CD4-positive, alpha-beta memory T cell (primary cell): Measurements from ENCODE around the gene WIF1. TPM values are rescaled to one million over a fixed set of nuclear protein-coding genes. Genes with fewer than 3 reads are reported as not detected.

Experiments used
- CTCF ChIA-PET: fragments of 350-600 bp; sonication (Branson Sonifier 250); formaldehyde crosslinking; loops from one replicate; lab custom pipeline; 2021; ENCODE audit warnings: inconsistent platforms; ENCODE audit not compliant: partially characterized antibody; lab: Charles Lee
- POLR2A ChIA-PET: fragments of 350-600 bp; sonication (Branson Sonifier 250); formaldehyde crosslinking; loops from one replicate; lab custom pipeline; 2021; ENCODE audit not compliant: partially characterized antibody; lab: Charles Lee
- DNase-seq, 5 donors: peaks; one replicate each; pipeline versions ENCODE4 v3.0.0 to v3.0.0-alpha.2; 2020 to 2022; ENCODE audit warnings: mixed read lengths in 1 of 5
- H3K27ac ChIP-seq: one replicate; pipeline ENCODE4 v1.7.0; 2013; ENCODE audit warnings: low read depth, low read length
- H3K27me3 ChIP-seq: 2 replicates; pipeline ENCODE4 v1.7.0; 2013; ENCODE audit warnings: mild to moderate bottlenecking, low read length, moderate library complexity; ENCODE audit not compliant: insufficient read depth
- H3K36me3 ChIP-seq: 2 replicates; pipeline ENCODE4 v1.7.0; 2013; ENCODE audit warnings: mild to moderate bottlenecking, low read length, moderate library complexity; ENCODE audit not compliant: insufficient read depth
- H3K4me1 ChIP-seq: 2 replicates; pipeline ENCODE4 v1.7.0; 2013; ENCODE audit warnings: mild to moderate bottlenecking, low read length, moderate library complexity; ENCODE audit not compliant: insufficient read depth
- H3K4me3 ChIP-seq, 2 donors: one replicate each; pipeline ENCODE4 v1.7.0; 2013; ENCODE audit warnings: low read length in 2 of 2, mild to moderate bottlenecking in 1 of 2
- H3K9me3 ChIP-seq, 2 donors: one replicate each; pipeline ENCODE4 v1.7.0; 2013; ENCODE audit warnings: low read length in 2 of 2, control low read depth in 1 of 2; ENCODE audit not compliant: control insufficient read depth in 1 of 2
- H3K27ac Mint-ChIP-seq, 7 donors: one replicate each; pipeline ENCODE4 v1.8.0; 2020 to 2021; ENCODE audit warnings: mixed read lengths in 7 of 7, mild to moderate bottlenecking in 6 of 7, inconsistent platforms in 3 of 7, moderate library complexity in 3 of 7
- H3K27me3 Mint-ChIP-seq, 2 donors: one replicate each; pipeline ENCODE4 v1.8.0; 2020 to 2021; ENCODE audit warnings: mixed read lengths in 2 of 2
- H3K36me3 Mint-ChIP-seq, 2 donors: one replicate each; pipeline ENCODE4 v1.8.0; 2020 to 2021; ENCODE audit warnings: mixed read lengths in 2 of 2, inconsistent platforms in 1 of 2, mild to moderate bottlenecking in 1 of 2
- H3K4me1 Mint-ChIP-seq, 4 donors: one replicate each; pipeline ENCODE4 v1.8.0; 2020 to 2021; ENCODE audit warnings: mixed read lengths in 4 of 4, mild to moderate bottlenecking in 1 of 4
- H3K4me3 Mint-ChIP-seq, 8 donors: one replicate each; pipeline ENCODE4 v1.8.0; 2020 to 2021; ENCODE audit warnings: mixed read lengths in 8 of 8, mild to moderate bottlenecking in 7 of 8, moderate library complexity in 6 of 8, inconsistent platforms in 3 of 8
- H3K9me3 Mint-ChIP-seq, 8 donors: one replicate each; pipeline ENCODE4 v1.8.0; 2020 to 2021; ENCODE audit warnings: mixed read lengths in 8 of 8, mild to moderate bottlenecking in 5 of 8, inconsistent platforms in 3 of 8, moderate library complexity in 1 of 8
- intact Hi-C: fragments of 100-400 bp; cut with micrococcal nuclease; formaldehyde crosslinking; loops from one replicate; pipeline ENCODE4 v1.15.1; 2023
- polyA plus RNA-seq, 2 donors: library from polyadenylated mRNA; unstranded; fragments of 300-500 nt; fragmentation: Illumina TruSeq; gene quantifications; one replicate each; pipeline ENCODE4 v1.2.3, GENCODE V29; 2021
- total RNA-seq, 2 experiments: library from RNA; stranded (reverse); gene quantifications; one replicate each; pipeline ENCODE4 v1.2.3, GENCODE V29; 2021

The WIF1 gene
- total and polyA plus RNA-seq, 4 experiments from 2014 or later: not detected

DNA sequence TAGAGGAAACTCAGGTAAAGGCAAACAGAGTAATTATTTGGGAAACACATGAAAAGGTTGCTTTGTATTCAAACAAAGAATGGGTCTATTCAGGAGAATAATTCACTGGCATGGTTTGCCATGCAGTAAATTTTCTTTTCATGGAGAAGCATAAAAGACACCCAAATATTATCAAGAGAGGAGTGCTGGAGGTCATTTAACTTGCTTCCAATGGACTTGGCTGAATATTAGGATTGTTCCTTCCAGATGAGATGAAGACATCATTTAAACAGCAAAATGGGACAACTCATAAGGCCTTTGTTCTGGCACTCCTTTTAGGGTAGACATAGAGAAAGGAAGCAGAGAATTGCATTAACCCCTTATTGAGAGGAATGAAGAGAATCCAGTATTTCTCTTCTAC lies 38.7 kb downstream of the WIF1 start:
- Histone ChIP-seq H3K4me3 (no peak overlapping the region), H3K27ac (no peak overlapping the region), H3K4me1 (no peaks in the 10 kb centered on the region), H3K9me3 (no peaks in the 10 kb centered on the region), H3K27me3 (peaks cover 5% of the 10 kb centered on the region), H3K36me3 (no peaks in the 10 kb centered on the region)
- POLR2A ChIA-PET: no interaction called here
- no peaks in the 10 kb centered on the region for H3K36me3 Mint-ChIP-seq
- no peaks in the 10 kb centered on the region for H3K4me1 Mint-ChIP-seq
- DNase-seq: no peak
- intact Hi-C loops: no loop called here
- H3K27ac Mint-ChIP-seq: no peak overlapping the region
- no peaks in the 10 kb centered on the region for H3K9me3 Mint-ChIP-seq
- CTCF ChIA-PET: no interaction called here
- no peak overlapping the region for H3K4me3 Mint-ChIP-seq
- peaks cover 14 to 23% of the 10 kb centered on the region in 2 donors for H3K27me3 Mint-ChIP-seq

DNA sequence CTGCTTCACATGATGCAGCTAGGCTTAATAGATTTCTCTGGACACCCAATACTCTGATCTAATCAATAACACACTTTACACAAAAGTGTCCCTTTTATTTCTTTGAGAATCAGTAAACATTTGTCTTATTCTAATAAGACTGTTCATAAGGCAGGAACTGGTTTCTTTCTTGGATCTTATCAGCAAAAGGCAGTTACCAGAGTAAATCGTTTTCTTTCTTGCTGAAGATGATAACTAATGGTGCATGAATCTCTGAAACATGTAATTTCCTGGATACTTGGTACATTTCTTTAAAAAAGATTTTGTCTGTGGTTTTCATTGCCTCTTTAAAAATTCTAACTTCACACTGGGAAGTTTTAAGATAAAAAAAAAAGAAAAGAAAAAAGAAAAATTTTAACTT lies 39.6 kb downstream of the WIF1 start:
- Mint-ChIP-seq H3K9me3 (no peaks in the 10 kb centered on the region), H3K4me3 (no peak overlapping the region), H3K36me3 (no peaks in the 10 kb centered on the region), H3K27me3 (peaks cover 12 to 24% of the 10 kb centered on the region in 2 donors), H3K4me1 (no peaks in the 10 kb centered on the region), H3K27ac (no peak overlapping the region)
- Histone ChIP-seq H3K27ac (no peak overlapping the region), H3K9me3 (no peaks in the 10 kb centered on the region), H3K36me3 (no peaks in the 10 kb centered on the region), H3K4me1 (no peaks in the 10 kb centered on the region), H3K4me3 (no peak overlapping the region), H3K27me3 (peaks cover 5% of the 10 kb centered on the region)
- intact Hi-C loops: no loop called here
- POLR2A ChIA-PET: no interaction called here
- DNase-seq: no peak
- CTCF ChIA-PET: no interaction called here

GRCh38 chr12:65074932-65075331 lies 46.2 kb downstream of the WIF1 start:
- Histone ChIP-seq H3K4me1 (no peaks in the 10 kb centered on the region), H3K27ac (no peak overlapping the region), H3K9me3 (no peaks in the 10 kb centered on the region), H3K36me3 (no peaks in the 10 kb centered on the region), H3K4me3 (no peak overlapping the region), H3K27me3 (no peaks in the 10 kb centered on the region)
- POLR2A ChIA-PET: no interaction called here
- CTCF ChIA-PET: no interaction called here
- Mint-ChIP-seq H3K27ac (no peak overlapping the region), H3K27me3 (peaks cover 12 to 22% of the 10 kb centered on the region in 2 donors), H3K9me3 (no peaks in the 10 kb centered on the region), H3K4me1 (no peaks in the 10 kb centered on the region), H3K4me3 (no peak overlapping the region), H3K36me3 (no peaks in the 10 kb centered on the region)
- no peak for DNase-seq
- intact Hi-C loops: no loop called here

- Histone ChIP-seq H3K4me1 (no peaks in the 10 kb centered on the region), H3K36me3 (no peaks in the 10 kb centered on the region), H3K9me3 (no peaks in the 10 kb centered on the region), H3K27me3 (no peaks in the 10 kb centered on the region), H3K4me3 (no peak overlapping the region), H3K27ac (no peak overlapping the region)
- intact Hi-C loops: no loop called here
- no peak for DNase-seq
- H3K9me3 Mint-ChIP-seq: no peaks in the 10 kb centered on the region
- no peak overlapping the region for H3K27ac Mint-ChIP-seq
- H3K27me3 Mint-ChIP-seq: peaks cover 13 to 21% of the 10 kb centered on the region in 2 donors
- no peaks in the 10 kb centered on the region for H3K36me3 Mint-ChIP-seq
- CTCF ChIA-PET: no interaction called here
- no peak overlapping the region for H3K4me3 Mint-ChIP-seq
- POLR2A ChIA-PET: no interaction called here
- H3K4me1 Mint-ChIP-seq: no peaks in the 10 kb centered on the region
Observed at GRCh38 chr12:65069336-65069735, 51.8 kb downstream of the WIF1 start.

DNA sequence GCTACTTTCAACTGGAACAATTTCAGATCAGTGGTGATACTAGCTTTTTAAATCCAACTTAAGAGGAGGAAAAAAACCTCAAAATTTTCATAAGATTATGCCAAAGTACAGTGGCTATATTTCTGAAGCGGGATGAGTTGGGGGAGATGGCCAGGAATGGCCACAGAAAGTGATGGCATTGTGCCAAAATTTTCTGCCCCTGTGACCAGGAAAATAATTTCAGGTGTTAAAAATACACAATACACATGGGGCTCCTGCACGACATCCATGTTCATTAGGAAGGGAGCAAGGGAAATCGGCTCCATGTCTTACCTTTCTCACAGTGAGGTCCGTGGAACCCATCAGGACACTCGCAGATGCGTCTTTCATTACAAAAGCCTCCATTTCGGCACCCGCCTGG lies 53.7 kb downstream of the WIF1 start:
- Histone ChIP-seq H3K4me3 (no peak overlapping the region), H3K27me3 (peaks cover 4% of the 10 kb centered on the region), H3K36me3 (no peaks in the 10 kb centered on the region), H3K9me3 (no peaks in the 10 kb centered on the region), H3K27ac (no peak overlapping the region), H3K4me1 (no peaks in the 10 kb centered on the region)
- Mint-ChIP-seq H3K27ac (no peak overlapping the region), H3K27me3 (peaks cover 9 to 20% of the 10 kb centered on the region in 2 donors), H3K4me1 (no peaks in the 10 kb centered on the region), H3K36me3 (no peaks in the 10 kb centered on the region), H3K4me3 (no peak overlapping the region), H3K9me3 (no peaks in the 10 kb centered on the region)
- ChIA-PET POLR2A (no interaction called here), CTCF (no interaction called here)
- no peak for DNase-seq
- intact Hi-C loops: no loop called here

DNA sequence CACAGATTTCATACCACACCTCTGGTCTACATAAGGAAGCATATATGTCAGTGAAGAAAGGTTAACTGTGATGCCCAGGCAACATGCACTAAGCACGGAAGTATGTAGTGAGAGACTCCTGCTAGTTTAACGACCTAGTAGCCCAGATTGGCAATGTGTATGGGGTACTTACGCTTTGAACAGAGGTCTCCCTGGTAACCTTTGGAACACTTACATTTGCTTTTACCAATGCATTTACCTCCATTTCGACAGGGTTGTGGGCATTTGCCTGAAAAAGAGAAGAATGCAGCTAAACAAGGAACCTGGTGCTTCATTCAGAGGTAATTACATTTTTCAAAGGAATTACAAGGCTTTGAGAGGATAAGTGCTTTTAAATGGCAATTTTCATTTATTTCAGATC lies 65.2 kb downstream of the WIF1 start:
- CTCF ChIA-PET: no interaction called here
- no peaks in the 10 kb centered on the region for H3K36me3 Mint-ChIP-seq
- intact Hi-C loops: no loop called here

GRCh38 chr12:65051218-65051617 lies 69.9 kb downstream of the WIF1 start:
- no peak overlapping the region for H3K27ac Mint-ChIP-seq
- no peaks in the 10 kb centered on the region for H3K36me3 Mint-ChIP-seq
- Histone ChIP-seq H3K27me3 (no peaks in the 10 kb centered on the region), H3K27ac (no peak overlapping the region), H3K9me3 (no peaks in the 10 kb centered on the region), H3K4me1 (no peaks in the 10 kb centered on the region), H3K36me3 (no peaks in the 10 kb centered on the region), H3K4me3 (no peak overlapping the region)
- no peaks in the 10 kb centered on the region for H3K9me3 Mint-ChIP-seq
- no peak overlapping the region for H3K4me3 Mint-ChIP-seq
- intact Hi-C loops: no loop called here
- H3K4me1 Mint-ChIP-seq: no peaks in the 10 kb centered on the region
- POLR2A ChIA-PET: no interaction called here
- DNase-seq: no peak
- H3K27me3 Mint-ChIP-seq: peaks cover 7 to 12% of the 10 kb centered on the region in 2 donors
- CTCF ChIA-PET: no interaction called here

More for the DNA sequence above, 65.2 kb downstream of the WIF1 start:
- no peaks in the 10 kb centered on the region for H3K27me3 ChIP-seq
- H3K36me3 ChIP-seq: no peaks in the 10 kb centered on the region
- Mint-ChIP-seq H3K27ac (no peak overlapping the region), H3K4me1 (no peaks in the 10 kb centered on the region), H3K4me3 (no peak overlapping the region), H3K9me3 (peaks cover 0 to 2% (median 0%) of the 10 kb centered on the region in 8 donors), H3K27me3 (peaks cover 5 to 16% of the 10 kb centered on the region in 2 donors)
- POLR2A ChIA-PET: no interaction called here
- H3K4me3 ChIP-seq: no peak overlapping the region
- H3K9me3 ChIP-seq: no peaks in the 10 kb centered on the region
- H3K4me1 ChIP-seq: no peaks in the 10 kb centered on the region
- DNase-seq: no peak
- no peak overlapping the region for H3K27ac ChIP-seq

DNA sequence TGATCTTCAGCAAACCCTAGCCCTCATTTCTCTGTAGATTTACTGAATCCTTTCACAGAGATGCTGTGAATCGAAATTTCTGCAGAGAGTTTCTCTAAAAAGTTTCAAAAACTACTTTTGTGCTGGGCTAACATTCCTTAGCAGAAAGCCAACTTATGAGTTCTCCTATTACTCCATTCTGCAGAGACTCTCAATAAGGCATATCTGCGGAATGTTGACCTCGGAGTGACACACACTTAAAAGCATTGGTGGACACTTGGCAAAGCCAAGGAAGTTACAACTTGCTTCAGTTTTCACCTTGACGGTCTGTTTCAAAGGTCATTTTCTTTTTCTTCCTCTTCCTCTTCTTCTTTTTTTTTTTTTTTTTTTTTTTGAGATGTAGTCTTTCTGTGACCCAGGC lies 75.8 kb downstream of the WIF1 start:
- no peak overlapping the region for H3K4me3 ChIP-seq
- Mint-ChIP-seq H3K9me3 (no peaks in the 10 kb centered on the region), H3K4me1 (no peaks in the 10 kb centered on the region), H3K27ac (no peak overlapping the region), H3K27me3 (peaks cover 17 to 27% of the 10 kb centered on the region in 2 donors), H3K36me3 (no peaks in the 10 kb centered on the region), H3K4me3 (no peak overlapping the region)
- ChIA-PET CTCF (no interaction called here), POLR2A (no interaction called here)
- no peaks in the 10 kb centered on the region for H3K9me3 ChIP-seq
- DNase-seq: no peak
- peaks cover 3% of the 10 kb centered on the region for H3K27me3 ChIP-seq
- H3K4me1 ChIP-seq: no peaks in the 10 kb centered on the region
- no peaks in the 10 kb centered on the region for H3K36me3 ChIP-seq
- no peak overlapping the region for H3K27ac ChIP-seq
- intact Hi-C loops: no loop called here
